Stimulated activated CD8-positive, alpha-beta memory T cell treated with anti-CD3 and anti-CD28 coated beads, Interleukin-12 subunit alpha, Interleukin-12 subunit beta, amount 100 ng/mL, for 24 hours (primary cell): ENCODE results near the gene LY6G5B.

Experiments
- DNase-seq: peaks from one replicate; pipeline ENCODE4 v3.0.0-alpha.2; 2020; ENCODE audit errors: extremely low read depth

Gene LY6G5B

DNA sequence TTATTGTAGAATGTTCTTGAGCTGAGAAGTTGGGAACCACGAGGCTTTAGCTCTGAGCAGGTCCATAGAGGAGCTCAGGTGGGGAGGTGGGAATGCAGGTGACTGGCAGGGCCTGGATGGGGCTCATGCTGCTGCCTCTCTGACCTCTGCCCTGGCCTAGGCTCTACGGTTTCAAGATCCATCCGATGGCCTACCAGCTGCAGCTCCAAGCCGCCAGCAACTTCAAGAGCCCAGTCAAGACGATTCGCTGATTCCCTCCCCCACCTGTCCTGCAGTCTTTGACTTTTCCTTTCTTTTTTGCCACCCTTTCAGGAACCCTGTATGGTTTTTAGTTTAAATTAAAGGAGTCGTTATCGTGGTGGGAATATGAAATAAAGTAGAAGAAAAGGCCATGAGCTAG, at the start of gene LY6G5B:
Gene LY6G5B (plus strand): TSS at position 301 of the 400 bp plus-strand sequence. CDS start 975 bp downstream, outside the sequence.
- no peak for DNase-seq

DNA sequence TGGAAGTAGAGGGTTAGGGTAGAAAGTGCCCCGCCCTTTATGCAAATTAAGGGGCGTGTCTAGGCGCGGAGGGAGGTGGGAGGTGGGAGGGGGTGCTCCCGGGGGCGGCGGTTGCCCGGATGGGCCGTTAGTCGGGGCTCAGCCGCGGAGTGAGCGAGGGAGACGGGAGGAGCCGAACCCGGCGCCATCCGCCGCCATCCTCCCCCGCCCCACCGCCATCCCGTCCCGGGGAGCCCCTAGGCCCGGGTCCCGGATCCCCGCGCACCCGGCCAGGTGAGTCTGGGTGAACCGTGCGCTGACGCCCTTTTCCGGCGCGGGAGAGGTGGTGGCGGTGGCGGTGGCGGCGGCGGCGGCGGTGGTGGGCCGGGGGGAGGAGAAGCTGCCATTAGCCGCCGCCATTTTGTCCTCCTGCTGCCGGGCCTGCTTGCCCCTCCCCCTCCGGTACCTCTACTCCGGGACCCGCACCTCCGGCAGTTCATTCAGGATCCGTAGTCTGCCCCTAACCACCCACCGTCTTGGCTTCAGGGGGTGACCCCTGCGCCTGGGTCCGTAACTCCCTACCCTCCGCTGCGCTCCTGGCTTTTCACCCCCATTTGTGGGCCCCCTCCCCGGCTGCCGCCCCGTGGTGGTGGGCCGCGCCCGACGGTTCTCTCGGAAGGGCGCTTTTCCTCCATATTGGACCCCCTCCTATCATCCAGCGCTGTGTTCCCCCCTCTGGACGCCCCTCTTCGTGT, 49.0 kb upstream of the LY6G5B start, which contains the start of gene PRRC2A:
Gene PRRC2A (plus strand): TSS at position 130 of the 734 bp plus-strand sequence. CDS start 2,075 bp downstream, outside the sequence.
- peak; percentile 61 for DNase-seq

- no peak for DNase-seq
Measured at GRCh38 chr6:31621320-31621939, 48.3 kb upstream of the LY6G5B start.

GRCh38 chr6:31621991-31622390, 47.8 kb upstream of the LY6G5B start:
- DNase-seq, result no peak

- DNase-seq, result no peak
Measured at GRCh38 chr6:31622684-31623091, 47.1 kb upstream of the LY6G5B start.

- no peak for DNase-seq
Measured at GRCh38 chr6:31624070-31624469, 45.7 kb upstream of the LY6G5B start.

GRCh38 chr6:31626952-31627351, 42.8 kb upstream of the LY6G5B start:
- no peak for DNase-seq

DNA sequence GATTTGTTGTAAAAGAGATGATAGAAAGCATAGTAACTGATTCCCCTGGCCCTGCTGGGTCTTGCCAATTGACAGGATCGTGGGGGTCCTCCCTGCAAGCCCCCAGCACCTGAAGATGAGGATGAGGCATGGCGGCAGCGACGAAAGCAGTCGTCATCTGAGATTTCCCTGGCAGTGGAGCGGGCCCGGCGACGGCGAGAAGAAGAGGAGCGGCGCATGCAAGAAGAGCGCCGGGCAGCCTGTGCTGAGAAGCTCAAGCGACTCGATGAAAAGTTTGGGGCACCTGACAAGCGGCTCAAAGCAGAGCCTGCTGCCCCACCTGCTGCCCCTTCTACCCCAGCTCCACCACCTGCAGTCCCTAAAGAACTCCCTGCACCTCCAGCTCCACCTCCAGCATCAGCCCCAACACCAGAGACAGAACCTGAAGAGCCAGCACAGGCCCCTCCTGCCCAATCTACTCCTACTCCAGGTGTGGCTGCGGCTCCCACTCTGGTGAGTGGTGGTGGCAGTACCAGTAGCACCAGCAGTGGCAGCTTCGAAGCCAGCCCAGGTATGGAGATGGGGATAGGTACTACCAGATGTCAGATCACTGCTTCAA, 42.0 kb upstream of the LY6G5B start:
- DNase-seq, result no peak

DNA sequence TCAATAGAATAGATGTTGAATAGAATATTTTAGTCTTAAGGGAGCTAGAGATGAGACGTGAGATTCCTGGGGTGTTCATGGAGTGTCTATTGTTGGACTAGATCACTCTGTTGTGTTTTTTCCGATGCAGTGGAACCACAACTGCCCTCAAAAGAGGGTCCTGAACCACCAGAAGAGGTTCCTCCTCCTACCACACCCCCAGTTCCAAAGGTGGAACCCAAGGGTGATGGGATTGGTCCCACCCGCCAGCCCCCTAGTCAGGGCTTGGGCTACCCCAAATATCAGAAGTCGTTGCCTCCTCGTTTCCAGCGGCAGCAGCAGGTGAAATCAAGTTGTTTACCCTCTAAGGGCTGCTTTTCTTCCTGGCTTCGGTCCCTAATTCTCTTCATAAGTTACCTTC, 40.8 kb upstream of the LY6G5B start:
- no peak for DNase-seq

- no peak for DNase-seq
Measured at GRCh38 chr6:31630177-31630934, 39.4 kb upstream of the LY6G5B start.

GRCh38 chr6:31631209-31631608, 38.6 kb upstream of the LY6G5B start:
- no peak for DNase-seq

- DNase-seq, result no peak
Measured at GRCh38 chr6:31631681-31632278, 38.0 kb upstream of the LY6G5B start.

- no peak for DNase-seq
Measured at GRCh38 chr6:31632279-31632946, 37.4 kb upstream of the LY6G5B start.

- DNase-seq, result no peak
Measured at GRCh38 chr6:31633447-31633846, 36.3 kb upstream of the LY6G5B start.

DNA sequence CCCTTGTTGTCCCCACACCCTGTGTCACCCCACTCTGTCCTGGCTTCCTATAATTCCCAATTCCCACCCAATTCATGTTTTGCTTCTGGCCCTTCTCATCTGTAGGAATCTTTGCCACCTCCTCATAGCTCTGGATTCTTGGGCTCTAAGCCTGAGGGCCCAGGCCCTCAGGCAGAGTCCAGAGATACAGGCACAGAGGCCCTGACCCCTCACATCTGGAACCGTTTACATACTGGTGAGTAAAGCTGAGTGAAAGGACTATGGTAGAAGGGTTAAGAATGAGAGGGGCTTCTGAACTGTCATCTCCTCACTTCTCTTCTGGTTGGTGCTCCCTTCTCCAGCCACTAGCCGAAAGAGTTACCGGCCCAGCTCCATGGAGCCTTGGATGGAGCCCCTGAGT, 35.6 kb upstream of the LY6G5B start:
- DNase-seq, result no peak

DNA sequence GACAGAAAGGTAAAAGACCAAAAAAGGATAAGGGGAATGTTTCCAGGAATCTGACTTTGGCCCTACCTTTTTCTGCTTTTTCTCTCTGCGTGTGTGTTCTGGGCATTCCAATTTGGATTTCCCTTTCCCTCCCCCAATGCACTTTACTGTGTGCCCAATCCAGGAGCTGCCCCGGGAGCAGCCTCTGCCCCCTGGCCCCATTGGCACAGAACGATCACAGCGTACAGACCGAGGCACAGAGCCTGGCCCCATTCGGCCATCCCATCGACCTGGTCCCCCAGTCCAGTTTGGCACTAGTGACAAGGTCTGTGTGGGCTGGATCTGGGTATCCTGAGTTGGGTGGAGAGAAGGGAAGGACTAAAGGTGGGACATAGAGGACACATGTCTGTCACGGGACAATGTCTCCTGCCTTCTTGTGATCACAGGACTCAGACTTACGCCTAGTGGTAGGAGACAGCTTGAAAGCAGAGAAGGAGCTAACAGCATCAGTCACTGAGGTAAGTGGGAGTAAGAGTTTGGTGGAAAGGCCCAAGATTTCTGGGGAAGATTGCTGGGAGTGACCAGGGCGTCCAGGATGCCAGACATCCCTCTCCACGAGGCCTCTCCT, 34.7 kb upstream of the LY6G5B start:
- DNase-seq, result no peak

DNA sequence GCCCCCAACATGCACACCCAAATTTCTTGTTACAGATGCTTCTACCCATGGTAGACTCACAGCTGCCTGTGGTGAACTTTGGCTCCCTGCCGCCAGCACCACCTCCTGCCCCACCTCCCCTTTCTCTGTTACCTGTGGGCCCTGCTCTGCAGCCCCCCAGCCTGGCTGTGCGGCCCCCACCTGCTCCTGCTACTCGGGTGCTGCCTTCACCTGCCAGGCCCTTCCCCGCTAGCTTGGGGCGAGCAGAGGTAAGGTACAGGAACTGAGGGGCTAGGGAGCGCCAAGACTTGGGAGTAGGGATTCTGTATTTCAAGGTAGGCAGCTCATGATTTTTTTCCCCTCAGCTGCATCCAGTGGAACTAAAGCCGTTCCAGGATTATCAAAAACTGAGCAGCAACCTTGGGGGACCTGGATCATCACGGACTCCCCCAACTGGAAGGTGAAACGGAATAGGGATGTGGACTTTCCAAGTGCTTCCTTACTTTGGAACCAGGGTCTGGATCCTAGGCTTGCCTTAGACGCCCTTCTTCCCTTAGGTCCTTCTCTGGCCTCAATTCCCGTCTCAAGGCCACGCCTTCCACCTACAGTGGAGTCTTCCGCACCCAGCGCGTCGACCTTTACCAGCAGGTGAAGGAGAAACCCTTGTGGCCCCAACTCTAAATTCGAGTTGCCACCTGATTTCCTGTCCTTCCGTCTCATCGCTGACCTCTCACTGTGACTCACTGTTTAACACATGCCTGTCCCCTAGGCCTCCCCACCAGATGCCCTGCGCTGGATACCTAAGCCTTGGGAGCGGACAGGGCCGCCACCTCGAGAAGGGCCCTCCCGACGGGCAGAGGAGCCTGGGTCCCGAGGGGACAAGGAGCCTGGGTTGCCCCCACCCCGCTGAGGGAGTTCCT, 32.8 kb upstream of the LY6G5B start:
- DNase-seq, result no peak

- no peak for DNase-seq
Measured at GRCh38 chr6:31639043-31639442, 30.7 kb upstream of the LY6G5B start.

DNA sequence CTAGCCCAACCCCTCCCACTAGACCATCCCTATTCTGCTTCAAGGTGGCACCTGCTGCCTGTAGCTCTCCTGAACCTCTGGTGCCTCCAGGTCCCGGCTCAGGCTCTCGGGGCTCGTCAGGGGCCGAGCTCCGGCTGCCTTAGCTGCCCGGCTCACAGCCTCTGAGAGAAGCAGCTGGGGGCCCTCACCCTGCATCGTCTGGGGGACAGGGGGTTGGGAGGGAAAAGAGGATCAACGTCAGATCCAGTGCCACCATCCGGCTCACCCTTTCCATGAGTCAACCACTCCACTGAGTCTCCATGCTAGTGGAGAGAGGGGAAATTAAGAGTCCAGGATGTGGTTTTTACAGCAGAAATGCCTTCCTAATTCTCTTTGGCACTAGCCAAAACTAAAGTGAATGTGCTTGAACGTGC, 30.3 kb upstream of the LY6G5B start:
- no peak for DNase-seq

DNA sequence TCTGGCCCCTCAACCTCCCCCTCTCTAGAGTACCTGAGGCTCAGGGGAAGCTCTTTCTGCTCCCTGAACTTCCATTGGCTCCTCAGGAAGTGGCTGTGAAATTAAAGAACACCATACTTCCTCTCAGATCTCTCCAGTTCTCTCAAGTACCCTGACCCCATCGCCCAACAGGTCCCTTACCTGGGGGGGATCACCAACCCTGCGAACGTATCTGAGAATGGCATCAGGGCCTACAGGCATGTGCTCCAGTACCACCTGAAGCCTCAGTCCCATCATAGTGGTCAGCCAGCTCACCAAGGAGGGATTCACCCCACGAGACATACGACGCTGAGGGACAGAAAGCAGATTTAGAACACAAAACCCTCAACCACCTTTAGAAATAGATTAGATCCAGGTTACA, 29.2 kb upstream of the LY6G5B start:
- DNase-seq, result no peak
